ENCODE data around the gene TLX2. TPM values are rescaled to one million over a fixed set of nuclear protein-coding genes. Genes with fewer than 3 reads are reported as not detected.
A peak's percentile ranks its signal among the peaks of the same experiment; 100 is the strongest.

TLX2 gene
- total RNA-seq, 1 experiment from 2014 or later = not detected

DNA sequence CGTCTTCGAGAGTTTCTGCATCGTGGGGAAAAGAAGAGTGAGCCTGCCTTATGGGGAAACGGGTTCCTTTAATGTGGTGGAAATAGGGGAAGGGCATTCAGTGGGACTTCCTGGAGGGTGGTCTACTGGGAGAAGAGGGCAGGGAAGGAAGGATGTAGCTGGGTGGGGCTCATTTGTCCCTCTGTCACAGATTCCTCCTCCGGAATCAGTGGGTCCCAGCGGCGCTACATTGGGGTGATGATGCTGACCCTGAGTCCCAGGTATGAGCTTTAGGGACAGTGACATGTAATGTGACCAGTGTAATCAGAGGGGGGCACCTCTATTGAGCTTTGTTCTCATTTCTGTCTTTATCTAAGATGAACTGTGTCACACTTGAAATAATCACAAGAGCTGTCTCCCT is 17.4 kb downstream of the TLX2 start:
- no peak for DNase-seq (ENCODE audit: low read depth)

DNA sequence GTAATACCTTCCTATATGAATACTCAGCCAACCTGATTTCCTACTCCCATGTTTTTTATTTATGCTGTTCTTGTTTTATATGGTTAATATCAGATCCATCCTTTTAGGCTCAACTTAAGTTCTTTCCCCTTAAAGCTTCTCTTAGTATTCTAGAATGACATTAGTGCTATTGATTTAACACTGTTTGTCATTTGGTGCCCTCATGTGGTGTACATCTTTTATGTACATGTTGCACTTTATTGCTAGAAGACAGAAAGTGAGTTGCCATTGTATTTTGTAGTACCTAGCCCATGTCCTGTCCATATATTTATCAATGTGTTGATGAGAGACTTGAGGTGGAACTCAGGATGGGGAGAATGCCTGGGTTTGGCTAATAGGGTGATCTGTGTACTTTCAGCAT is 18.0 kb downstream of the TLX2 start:
- peak; percentile 28 for DNase-seq (ENCODE audit: low read depth)

DNA sequence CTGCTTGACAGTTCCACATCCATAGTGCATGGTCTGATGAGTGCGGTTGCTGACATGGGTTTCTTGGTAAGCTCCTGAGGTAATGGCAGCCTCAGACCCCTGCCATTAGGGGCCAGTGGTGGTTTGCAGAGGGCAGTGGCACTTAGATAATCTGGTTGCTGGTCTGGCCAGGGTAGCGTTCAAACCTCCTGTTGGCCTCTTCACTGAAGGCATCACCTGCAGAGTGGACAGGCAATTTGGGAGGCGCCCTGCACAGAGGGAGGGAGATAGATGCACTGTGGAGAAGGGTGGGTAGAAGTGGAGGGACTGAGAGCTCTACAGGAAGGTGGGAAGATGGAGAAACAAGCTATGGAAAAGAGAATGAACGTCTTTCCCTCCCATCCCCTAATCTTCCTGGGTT is 19.2 kb downstream of the TLX2 start:
- DNase-seq (ENCODE audit: low read depth) = no peak

DNA sequence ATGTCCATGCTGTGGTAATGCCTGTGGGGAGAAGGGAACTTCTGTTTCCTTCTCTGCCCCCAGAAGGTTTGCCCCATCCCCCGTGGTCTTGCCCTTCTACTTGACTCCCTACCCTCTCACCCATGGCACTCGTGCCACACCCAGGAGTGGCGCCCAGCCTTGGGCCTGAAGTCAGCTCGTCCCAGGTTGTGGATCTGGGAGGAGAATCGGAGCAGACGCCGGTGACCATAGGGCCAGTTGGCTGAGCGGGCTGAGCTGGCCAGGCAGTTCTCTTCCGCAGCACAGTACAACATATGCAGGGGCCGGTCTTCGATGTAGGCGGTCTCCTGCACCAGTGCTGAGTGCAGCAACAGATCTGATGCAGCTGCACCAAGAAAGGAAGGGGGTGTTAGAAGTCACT is 20.2 kb downstream of the TLX2 start:
- no peak for DNase-seq (ENCODE audit: low read depth)

DNA sequence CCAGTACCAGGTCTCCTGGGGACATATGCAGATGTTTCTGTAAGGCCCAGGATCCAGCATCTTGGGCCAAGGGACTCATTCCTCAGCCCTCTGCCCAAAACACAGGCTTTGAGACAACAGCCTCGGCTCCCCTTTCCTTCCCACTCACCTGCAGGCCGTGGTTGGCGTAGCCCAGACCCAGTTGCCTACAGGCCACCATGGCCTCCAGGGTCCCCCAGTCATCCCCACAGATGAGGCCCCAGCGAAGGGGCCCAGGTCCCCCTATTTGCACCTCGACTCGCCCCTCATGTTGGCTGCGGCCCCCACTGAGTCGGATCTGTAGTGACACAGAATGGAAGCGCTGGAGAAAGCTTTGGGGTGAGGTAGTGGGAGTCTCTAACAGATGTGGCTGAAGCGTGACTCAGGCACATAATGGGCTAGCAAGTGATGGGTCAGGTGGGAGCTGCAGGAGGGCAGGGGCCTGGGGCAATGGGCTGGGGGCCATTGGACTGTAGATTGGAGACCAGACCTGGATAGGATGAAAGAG is 21.3 kb downstream of the TLX2 start:
- no peak for DNase-seq (ENCODE audit: low read depth)

DNA sequence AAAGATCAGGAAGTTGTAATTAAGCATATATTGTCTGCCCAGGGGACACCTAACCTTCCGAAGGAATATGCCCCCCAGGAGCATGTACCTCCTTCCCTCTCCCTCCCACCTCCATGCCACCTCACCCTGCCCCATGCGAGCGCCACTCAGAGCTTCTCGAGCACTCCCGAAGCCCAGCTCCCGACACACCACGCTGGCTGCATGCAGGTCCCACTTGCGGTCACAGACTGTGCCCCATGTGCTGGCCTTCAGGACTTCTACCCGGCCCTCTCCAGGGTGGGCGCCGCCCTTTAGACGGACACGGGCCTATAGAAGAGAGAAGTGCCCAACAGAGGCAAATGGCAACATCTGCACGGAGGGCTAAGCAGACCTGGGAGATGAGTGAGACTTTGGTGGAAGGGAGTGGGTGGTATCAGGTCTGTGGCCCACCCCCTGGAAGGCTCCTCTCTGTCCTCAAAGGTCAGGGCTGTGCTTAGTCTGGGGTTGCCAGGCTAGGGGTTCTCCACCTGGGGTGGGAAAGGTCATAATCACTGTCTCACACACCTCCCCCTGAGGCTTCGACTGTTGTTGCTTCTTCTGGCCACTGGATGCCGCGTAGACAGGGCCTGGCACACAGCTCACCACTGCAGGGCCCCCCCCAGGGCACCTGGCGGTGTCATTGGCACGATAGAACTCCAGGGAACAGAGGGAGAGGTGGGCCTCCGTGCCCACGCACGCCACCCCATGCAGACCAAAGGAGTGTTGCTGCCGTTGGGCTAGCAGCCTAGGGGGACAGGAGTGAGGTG is 22.1 kb downstream of the TLX2 start:
- no peak for DNase-seq (ENCODE audit: low read depth)

DNA sequence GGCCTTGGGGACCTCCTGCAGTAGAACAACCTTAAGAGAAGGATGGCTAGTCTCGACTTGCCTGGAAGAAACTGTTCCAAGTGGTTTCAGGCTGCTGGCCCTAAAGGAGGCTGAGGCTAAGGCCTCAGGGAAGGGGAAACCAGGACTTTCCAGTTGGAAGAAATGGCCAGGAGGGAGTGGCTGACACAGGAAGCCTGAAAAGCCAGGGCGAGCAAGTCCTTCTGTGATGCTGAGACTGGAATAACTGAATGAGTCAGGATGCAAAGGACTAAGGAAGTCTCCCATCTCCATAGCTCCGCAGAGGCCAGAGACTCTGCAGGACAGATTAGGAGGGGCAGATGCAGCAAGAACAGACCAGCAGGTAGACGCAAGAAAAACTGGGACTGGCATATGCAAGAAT is 22.9 kb downstream of the TLX2 start:
- DNase-seq (ENCODE audit: low read depth) = peak; percentile 48

DNA sequence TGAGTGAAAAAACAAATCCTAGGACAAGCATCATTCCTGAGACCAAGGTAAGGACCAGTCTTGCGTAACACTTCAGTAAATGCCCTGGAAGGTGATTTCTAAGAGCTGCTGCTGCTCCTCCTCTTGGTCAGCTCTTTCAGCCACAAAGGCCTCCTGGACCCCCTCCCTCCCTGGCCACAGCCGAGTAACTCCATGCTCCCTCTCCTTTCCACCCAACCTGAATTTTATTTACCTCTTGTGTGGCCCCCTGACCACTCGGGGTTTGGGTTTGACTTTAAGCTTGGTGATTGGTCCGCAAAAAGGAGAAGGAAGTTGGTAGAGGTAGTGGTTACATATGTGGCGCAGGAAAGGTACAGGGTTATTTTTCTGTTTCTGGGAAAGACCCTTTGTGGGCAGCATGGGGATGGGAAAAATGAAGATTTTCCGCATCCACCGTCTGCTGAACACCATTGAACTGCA is 24.7 kb downstream of the TLX2 start:
- DNase-seq (ENCODE audit: low read depth) = no peak

DNA sequence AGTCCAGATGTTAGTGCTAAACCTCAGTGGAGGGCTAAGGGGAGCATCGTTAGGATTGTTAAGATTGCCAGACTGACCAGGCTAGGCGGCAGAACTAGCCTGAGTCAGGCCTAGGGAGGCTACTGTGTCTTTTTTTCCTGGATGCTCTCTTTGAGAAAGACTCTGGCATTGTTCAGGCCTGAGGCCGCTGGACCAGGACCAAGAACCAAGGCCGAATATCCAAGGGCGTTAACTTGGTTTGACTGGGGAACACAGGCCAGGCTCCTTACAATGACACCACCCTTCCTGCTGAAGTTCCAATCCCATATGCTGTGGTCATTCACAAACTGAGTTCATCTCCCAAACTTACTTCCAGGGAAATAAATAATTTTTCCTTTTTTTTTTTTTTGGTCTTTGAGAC is 26.0 kb downstream of the TLX2 start:
- no peak for DNase-seq (ENCODE audit: low read depth)

DNA sequence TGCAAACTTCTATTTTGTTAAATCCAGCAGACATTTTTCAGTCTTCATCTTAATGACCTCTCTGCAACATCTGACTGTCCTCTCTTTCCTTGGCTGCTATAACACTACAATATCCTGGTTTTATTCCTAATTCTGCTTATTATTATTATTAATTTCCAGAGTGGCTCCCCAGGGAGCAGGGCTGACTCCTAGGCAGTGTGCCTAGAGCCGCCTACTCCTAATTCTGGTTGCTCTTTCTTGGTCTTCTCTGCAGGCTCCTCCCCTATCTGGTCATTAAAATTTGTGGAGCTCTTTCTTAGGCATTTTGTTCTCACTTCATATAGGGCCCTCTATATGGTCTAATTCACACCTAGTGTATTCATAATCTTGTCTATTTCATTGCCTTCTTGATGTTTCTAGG is 28.7 kb downstream of the TLX2 start:
- DNase-seq (ENCODE audit: low read depth) = no peak

DNA sequence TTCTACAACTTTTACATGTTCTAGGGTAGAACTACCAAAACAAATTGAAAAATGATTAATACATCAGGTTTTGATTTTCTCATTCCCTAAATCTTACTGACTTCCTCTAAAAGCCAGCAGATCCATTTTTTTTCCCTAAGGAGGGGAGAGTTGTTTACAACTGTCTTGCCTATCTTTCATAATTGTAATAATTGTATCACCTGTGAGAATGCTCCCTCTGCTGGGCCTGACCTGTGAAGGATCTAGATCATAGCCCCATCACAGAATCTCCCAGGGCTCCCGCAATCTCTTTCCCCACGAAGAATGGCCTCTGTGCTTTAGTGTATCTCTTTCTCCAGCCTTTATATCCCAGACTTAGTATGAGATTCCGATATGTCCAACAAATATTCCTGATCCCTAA is 30.4 kb downstream of the TLX2 start:
- DNase-seq (ENCODE audit: low read depth) = no peak

DNA sequence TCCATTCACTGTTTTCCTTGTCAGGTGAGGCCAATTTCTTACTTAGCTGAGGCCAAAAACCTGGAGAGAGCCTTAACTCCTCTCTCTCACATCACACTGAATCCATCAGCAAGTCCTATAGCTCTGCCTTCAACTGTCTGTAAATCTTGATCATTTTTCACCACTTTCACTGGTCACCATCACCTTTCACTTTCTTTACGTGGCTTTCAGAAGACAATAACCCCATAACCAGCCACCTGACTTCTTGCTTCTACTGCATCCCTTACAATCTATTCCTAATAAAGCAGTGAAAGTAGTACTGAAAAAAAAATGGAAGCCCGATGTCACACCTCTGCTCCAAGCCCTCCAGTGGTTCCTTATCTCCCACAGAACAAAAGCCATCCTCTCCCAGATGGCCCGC is 31.8 kb downstream of the TLX2 start:
- no peak for DNase-seq (ENCODE audit: low read depth)

DNA sequence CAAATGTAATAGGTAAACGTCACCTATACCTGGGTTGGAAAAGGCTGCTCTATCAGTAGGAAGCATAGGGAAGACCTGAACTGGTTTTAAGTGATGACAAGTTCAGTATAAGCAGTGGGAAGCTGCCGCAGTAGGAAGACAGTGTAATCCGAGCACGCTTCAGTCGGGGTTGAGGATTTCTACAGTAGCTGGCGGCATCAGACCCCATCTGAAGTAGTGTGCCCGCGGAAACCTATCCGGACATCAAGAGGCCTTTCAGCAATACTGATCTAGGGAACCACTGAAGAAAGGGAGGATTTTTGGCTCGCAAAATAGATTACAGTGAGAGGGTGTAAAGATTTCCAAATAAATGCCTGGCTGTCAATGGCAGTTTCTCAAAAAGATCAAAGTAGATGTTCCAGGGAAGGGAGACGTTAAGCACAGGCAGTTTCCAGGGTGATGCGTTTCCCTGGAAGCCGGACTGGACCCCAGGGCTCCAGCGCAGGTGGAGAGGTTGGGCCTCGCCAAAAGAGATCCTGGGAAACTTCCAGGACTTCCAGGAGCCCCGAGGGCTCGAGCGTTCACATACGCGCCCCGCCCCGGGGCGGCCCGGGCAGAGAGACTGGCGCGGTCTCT is 34.1 kb downstream of the TLX2 start:
- DNase-seq (ENCODE audit: low read depth) = no peak

DNA sequence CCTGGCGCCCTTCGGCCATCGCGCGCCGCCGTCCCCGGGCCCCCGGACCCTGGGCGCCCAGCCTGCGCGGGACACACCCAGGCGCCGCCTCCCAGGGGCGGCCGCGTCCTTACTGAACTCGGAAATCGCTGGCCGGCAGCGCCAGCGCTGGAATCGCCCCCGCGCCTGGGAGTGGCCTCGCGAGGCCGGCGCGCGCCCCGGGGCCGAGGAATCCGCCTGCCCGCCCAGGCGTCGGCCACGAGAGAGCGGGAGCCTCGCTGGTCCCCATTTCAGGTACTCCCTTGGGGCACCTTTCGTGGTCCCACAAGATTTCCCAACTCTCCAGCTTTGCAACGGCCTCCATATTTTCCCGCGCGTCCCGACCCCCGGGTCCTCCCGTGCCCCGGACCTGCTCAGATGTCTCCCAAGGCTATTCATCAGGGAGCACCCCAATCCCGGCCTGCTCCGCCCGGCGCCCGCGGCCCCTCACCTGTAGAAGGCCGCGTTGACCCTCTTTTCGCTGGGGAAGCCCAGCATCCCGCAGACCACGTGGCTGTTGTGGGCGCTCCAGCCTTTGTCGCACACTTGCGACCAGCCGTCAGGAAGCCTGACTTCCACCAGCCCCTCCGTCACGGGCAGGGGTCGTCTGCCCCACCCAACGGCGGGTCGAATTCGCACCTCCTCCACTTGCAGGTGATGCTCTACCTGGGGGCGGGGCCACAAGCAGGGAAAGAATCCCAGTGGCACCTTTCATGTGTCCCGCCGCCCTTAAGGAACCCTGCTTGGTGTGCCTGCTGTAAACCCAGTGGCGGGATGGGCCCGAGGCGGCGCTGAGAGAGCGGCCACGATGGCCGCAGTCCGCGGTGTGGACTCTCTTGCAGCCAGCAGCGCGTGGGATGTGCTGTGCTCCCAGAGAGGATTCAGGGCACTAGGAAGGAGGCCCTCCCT is 34.9 kb downstream of the TLX2 start:
- DNase-seq (ENCODE audit: low read depth) = no peak

DNA sequence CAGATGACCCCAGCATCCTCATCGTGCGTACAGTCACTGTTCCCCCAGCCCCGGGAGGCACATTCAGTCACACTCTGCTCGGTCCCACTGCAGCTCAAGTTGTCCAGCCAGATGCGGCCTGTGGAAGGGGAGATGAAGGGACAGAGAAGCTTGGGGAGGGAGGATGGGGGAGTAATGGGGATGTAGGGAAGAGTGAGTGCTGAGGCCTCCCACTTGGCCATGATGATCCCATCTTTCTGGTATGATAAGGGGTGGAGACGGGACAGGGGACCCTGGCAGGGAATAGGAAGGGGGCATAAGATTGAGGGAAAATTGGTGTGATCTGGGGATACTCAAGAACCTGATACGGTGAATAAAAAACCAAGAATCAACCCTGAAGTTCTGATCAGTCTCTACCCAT is 36.0 kb downstream of the TLX2 start:
- DNase-seq (ENCODE audit: low read depth) = no peak

DNA sequence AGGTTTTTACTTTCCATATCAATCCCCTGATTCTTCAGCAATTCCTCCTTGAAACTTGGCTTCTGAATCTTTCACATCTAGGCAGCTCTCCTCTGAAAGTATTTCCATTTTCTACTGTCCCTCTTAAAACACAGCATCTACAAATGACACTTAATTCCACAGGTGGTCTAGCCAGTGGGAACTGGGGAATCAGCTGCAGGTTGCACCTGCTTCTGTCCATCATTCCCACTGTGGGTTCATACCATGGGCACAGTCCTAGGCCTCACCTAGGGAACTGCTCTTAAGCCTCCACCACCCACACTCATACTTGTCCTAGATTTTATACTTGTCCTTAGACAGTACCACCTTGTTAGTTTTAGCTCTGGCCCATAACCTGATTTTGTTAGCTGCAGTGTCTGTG is 37.3 kb downstream of the TLX2 start:
- no peak for DNase-seq (ENCODE audit: low read depth)

DNA sequence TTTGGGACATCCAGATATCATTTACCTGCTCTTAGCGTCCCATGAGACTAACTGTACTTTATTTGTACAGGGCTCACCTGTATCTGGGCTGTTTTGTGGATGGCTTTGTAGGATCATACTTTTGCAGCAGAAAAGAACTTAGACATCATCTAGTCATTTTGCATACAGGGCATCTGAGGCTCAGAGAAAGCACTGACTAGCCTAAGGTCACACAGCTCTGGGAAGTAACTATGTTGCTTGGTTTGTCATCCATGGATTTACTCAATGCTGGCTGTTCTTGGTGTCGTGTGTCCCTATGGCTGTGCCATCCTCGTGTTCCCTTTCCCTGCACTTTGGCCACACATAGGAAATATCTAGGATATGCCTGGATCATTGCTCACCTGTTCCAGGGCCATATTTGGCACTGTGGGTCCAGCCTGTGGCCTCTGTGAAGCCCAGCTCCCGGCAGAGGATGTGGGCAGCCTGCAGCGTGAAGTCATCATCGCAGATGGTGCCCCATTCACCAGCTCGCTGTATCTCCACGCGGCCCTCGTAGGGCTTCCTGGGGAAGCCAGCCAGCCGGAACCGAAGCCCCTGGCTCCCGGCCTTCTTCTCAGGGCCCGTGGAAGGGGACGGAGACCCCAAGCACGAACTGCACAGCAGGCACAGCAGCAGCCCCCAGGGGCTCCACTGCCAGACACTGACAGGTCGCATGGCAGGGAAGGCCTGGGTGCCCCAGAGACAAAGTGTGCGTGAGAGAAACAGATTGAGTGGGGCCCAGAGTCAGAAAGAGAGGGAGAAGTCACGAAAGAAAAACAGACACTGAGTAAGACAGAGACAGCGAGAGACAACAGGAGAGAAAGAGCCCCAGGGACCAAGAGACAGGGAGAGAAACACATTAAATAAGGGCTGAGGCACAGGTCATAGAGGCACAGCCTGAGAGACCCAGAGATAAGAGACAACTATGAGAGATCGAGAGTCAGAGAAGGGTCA is 38.0 kb downstream of the TLX2 start:
- peak; percentile 70 for DNase-seq (ENCODE audit: low read depth)

DNA sequence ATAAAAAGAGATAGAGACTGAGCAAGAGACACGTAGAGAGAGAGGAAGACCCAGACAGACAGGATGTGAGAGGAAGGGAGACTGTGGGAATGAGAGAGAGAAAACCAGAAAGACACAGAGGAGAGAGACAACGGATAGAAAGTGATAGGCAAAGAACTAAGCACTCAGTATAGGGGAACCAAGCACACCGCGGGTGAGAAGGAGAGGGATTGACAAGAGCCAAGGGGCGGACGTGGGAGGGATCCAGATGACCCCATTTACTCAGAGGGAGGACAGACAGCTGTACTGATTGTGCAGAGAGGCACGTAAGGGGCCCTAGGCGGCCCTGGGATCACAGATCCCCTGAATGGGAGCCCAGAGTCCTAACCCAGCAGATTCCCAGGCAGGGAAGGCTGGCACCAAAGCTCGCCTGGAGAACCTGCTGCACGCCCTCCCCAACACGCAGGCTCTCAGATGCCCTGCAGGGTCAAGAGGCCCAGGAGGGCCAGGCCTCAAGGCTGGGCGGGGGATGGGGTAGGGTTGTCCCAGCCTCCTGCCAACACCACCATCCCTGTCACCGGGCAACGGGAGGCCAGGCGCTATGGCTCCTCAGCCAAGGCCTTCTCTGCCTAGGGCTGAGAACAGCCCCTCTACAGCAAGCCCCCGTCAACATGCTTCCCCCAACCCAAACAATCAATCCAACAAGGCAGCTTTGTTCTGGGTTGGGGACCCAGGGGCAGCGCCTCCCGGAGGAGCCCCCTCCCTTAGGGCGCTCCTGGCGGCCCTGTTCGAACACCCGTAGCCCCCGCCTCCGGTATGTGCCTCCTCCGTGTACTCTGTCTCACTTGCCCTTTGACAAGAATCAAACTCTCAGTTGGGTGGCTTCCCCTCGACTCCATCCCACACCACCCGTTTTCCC is 38.9 kb downstream of the TLX2 start:
- peak; percentile 62 for DNase-seq (ENCODE audit: low read depth)

Measured in HT1080 (cell line).